ENCODE results near the gene PHLDA2.

- TF ChIP-seq POLR2A (IDR thresholded peaks at IDR 0.05) (no peak), CTCF (IDR thresholded peaks at IDR 0.05) (no peak), EP300 (IDR thresholded peaks at IDR 0.05) (no peak)
These were observed 47.3 kb upstream of the PHLDA2 start for GRCh38 chr11:2976294-2977063.

Data from upper lobe of left lung (tissue), 4 donors.